ENCODE measurements around the gene MCM3AP.

The MCM3AP gene

DNA sequence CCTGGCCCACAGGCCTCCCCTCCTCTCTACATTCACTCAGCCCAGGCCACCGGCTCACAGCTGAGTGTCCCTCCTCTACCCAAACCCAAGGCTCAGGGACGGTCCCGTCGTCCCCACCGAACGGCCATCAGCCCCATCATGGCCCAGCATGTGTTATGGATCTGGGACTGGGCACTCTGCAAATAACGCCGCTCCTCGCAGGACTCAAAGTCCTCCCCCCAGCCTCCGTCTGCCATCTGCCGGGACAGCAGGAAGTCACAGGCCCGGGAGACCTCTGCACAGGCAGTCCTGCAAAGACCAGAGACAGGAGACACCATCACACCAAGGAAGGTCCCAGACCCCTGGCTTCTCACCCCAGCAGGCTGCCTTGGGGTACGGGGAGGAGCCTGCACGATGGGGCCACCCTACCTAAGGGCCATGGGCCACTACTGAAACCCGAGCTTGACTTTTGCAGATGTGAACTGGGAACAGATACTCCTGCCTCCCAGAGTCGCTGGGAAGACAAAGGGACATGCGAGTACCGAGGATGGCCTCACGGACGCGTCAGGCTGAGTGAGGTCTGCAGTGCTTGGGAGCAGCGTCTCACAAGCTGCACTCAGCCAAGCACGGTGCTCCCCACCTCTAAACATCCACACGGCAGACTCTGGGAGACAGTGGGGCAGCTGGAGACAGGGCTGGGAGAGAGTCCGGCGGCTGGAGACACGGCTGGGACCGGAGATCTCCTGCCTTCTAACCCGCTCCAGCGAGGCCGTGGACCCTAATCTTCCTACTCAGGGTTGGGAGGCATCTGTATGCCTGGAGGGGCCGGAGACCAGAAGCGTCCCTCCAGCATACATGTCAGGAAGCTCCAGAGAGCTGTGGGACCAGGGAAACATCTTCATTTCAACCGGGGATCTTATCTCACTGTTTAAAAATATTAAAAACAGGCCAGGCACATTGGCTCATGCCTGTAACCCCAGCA is 90.8 kb downstream of the MCM3AP start:
- no peaks in the 10 kb centered on the region for H3K9me3 ChIP-seq
- H3K4me3 ChIP-seq (ENCODE audit: low read depth, low read length), result no peak overlapping the region
- H3K27me3 ChIP-seq, result no peaks in the 10 kb centered on the region
- H3K36me3 ChIP-seq, result peaks cover 32% of the 10 kb centered on the region
- H3K4me1 ChIP-seq, result peaks cover 2% of the 10 kb centered on the region
- TF ChIP-seq, protein P1, sequence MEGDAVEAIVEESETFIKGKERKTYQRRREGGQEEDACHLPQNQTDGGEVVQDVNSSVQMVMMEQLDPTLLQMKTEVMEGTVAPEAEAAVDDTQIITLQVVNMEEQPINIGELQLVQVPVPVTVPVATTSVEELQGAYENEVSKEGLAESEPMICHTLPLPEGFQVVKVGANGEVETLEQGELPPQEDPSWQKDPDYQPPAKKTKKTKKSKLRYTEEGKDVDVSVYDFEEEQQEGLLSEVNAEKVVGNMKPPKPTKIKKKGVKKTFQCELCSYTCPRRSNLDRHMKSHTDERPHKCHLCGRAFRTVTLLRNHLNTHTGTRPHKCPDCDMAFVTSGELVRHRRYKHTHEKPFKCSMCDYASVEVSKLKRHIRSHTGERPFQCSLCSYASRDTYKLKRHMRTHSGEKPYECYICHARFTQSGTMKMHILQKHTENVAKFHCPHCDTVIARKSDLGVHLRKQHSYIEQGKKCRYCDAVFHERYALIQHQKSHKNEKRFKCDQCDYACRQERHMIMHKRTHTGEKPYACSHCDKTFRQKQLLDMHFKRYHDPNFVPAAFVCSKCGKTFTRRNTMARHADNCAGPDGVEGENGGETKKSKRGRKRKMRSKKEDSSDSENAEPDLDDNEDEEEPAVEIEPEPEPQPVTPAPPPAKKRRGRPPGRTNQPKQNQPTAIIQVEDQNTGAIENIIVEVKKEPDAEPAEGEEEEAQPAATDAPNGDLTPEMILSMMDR (IDR thresholded peaks at IDR 0.05; ENCODE audit: low read depth, low read length), result no peak
- no peak for DNase-seq

DNA sequence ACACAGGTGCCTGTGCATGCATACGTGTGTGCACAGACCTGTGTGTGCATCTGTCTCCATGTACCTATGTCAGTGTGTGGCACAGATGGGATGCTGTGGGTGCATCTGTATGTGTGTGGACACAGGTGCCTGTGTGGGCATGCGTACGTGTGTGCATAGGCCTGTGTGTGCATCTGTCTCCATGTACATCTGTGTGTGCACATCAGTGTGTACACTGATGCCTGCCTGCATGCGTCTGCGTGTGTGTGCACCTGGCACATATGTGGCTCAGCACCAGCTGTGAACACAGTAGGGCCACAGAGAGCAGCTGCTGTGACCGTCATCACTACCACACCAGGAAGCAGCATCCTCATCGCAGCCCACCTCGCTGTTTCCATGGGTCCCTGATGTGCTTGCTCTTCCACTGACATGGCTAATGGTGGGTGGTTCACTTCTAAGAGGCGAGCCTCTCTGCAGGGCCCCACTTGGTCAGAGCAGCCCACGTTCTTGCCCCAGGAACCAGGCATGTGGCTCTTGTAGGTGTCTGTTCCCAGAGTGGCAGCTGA is 91.5 kb downstream of the MCM3AP start:
- H3K9me3 ChIP-seq, result no peaks in the 10 kb centered on the region
- peaks cover 31% of the 10 kb centered on the region for H3K36me3 ChIP-seq
- TF ChIP-seq, protein P1 (IDR thresholded peaks at IDR 0.05; ENCODE audit: low read depth, low read length), result no peak
- peaks cover 9% of the 10 kb centered on the region for H3K4me1 ChIP-seq
- no peaks in the 10 kb centered on the region for H3K27me3 ChIP-seq
- H3K4me3 ChIP-seq (ENCODE audit: low read depth, low read length), result no peak overlapping the region
- DNase-seq, result no peak

DNA sequence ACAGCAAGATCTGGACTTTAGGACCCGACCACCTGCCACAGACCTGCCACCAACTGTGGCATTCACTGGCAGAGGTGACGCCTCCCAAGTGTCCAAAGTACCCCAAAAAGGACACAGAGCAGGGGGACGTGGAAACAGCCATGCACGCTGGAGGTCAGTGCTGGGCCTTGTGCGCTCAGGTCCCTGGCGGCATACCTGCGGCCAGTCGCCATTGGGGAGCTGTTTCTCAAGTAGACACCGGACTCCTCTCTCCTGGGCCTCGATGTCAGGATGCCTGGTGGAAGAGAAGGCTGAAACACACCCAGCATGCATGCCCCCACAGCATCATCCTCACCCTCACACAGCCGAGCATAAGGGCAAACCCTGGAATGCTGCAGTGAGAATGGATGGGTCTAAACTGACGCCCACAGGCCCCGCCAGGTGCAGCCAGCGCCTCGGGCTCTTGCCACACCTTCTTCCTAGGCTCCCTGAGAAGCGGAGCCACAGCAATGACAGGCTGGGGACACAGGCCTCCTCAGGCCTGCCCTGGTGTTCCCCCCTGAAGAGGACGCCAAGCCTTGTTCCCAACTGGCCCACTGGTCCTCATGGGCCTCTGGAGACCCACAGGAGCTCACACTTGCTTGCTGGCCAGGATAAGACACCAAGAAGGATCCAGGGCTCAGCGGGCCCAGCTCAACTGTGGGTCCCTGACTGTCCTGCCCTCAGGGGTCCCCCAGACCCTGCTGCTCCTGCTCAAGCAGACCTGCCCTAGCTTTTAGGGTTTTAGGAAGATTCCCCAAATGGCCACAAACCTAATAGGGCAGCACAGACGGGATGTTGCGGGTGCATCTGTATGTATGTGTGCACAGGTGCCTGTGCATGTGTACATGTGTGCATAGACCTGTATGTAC is 93.5 kb downstream of the MCM3AP start:
- TF ChIP-seq, protein P1 (IDR thresholded peaks at IDR 0.05; ENCODE audit: low read depth, low read length), result no peak
- Histone ChIP-seq H3K27me3 (no peaks in the 10 kb centered on the region), H3K4me1 (peaks cover 21% of the 10 kb centered on the region), H3K4me3 (ENCODE audit: low read depth, low read length) (no peak overlapping the region), H3K36me3 (peaks cover 31% of the 10 kb centered on the region), H3K9me3 (no peaks in the 10 kb centered on the region)
- no peak for DNase-seq

DNA sequence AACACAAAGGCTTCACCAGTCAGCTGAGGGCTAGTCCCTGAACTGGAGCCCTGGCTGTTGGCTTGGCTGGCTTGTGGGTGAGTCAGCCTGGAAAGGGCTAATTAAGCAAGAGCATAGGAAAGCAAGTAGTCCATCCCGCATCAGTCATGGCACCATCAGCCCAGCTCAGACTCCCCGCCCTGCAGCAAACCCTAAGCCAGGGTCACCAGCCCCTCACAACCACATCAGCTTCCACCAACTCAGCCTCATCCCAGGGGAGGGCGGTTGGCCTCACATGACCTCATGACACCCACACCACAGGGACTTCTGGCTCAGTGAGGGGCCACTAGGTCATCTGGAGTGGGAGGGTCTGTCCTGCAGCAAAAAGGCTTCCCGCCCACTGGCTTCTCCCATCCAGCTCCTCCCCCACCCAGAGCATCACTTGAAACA is 94.1 kb downstream of the MCM3AP start:
- Histone ChIP-seq H3K4me1 (peaks cover 21% of the 10 kb centered on the region), H3K9me3 (no peaks in the 10 kb centered on the region), H3K4me3 (ENCODE audit: low read depth, low read length) (no peak overlapping the region), H3K36me3 (peaks cover 29% of the 10 kb centered on the region), H3K27me3 (no peaks in the 10 kb centered on the region)
- TF ChIP-seq, protein P1 (IDR thresholded peaks at IDR 0.05; ENCODE audit: low read depth, low read length), result no peak
- DNase-seq, result no peak

DNA sequence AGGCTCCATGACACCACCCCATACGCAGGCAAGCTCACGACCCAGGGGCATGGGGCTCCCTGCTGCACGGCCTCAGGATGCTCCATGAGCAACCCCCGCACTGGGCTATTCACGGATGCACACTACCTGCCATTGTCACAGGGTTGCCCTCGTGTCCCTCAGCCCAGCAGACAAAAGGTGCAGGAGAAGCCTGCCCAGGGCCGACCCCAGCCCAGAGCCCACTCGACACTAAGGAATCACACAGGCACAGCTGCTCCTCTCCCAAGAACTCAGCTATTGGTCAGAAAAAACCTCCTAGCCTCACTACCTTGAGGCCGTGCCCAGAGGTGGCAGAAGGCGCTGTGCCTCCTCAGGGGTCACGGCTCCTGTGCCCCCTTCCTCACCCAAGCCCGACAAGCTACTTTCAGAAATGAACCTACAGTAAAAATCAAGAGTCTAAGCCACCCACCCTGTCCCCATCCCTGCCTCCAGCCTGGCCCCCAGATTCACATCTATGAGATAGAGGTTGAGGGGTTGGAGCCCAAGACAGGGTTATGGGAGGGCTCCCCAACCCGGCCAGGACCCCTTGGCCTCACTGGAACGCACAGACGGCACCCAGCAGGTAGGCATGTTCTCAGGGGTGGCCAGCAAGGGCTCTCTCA is 94.8 kb downstream of the MCM3AP start:
- no peak for DNase-seq
- Histone ChIP-seq H3K9me3 (no peaks in the 10 kb centered on the region), H3K27me3 (no peaks in the 10 kb centered on the region), H3K36me3 (peaks cover 22% of the 10 kb centered on the region), H3K4me1 (peaks cover 21% of the 10 kb centered on the region), H3K4me3 (ENCODE audit: low read depth, low read length) (no peak overlapping the region)
- TF ChIP-seq, protein P1 (IDR thresholded peaks at IDR 0.05; ENCODE audit: low read depth, low read length), result no peak

Data from BE2C (cell line).